Keratinocyte (primary cell): ENCODE measurements around the gene LY86. TPM values are rescaled to one million over a fixed set of nuclear protein-coding genes. Genes with fewer than 3 reads are reported as not detected.

ENCODE experiments used
- DNase-seq: peaks from one replicate; pipeline ENCODE4 v3.0.0-alpha.2; 2011; ENCODE audit warnings: low read depth, missing footprints, low spot score
- FAIRE-seq: peaks from 2 replicates; lab custom pipeline; 2011; peaks lifted over from hg19 to GRCh38; lab: Jason Lieb, UNC
- H2AFZ ChIP-seq: 2 replicates; pipeline ENCODE4 v1.6.0; 2012; ENCODE audit warnings: low read length, control low read depth, inconsistent platforms; ENCODE audit not compliant: control insufficient read depth
- H3K27ac ChIP-seq: 2 replicates; pipeline ENCODE4 v1.5.1; 2011; ENCODE audit warnings: low read length; ENCODE audit not compliant: control insufficient read depth, insufficient read depth
- H3K27me3 ChIP-seq: 3 replicates; pipeline ENCODE4 v1.6.0; 2011; ENCODE audit warnings: low read length; ENCODE audit not compliant: control insufficient read depth, insufficient read depth; ENCODE audit errors: extremely low read depth
- H3K36me3 ChIP-seq, 2 experiments: 2 replicates in 1 of 2; 3 replicates in 1 of 2; pipeline ENCODE4 v1.5.1; 2011; ENCODE audit warnings: low read length in 2 of 2, mild to moderate bottlenecking in 1 of 2; ENCODE audit not compliant: control insufficient read depth in 2 of 2, insufficient read depth in 2 of 2; ENCODE audit errors: extremely low read depth in 1 of 2
- H3K4me1 ChIP-seq: 3 replicates; pipeline ENCODE4 v1.5.1; 2011; ENCODE audit warnings: low read length; ENCODE audit not compliant: control insufficient read depth, insufficient read depth; ENCODE audit errors: extremely low read depth
- H3K4me2 ChIP-seq: 3 replicates; pipeline ENCODE4 v1.6.0; 2011; ENCODE audit warnings: low read depth, low read length; ENCODE audit not compliant: control insufficient read depth, insufficient read depth; ENCODE audit errors: extremely low read depth
- H3K4me3 ChIP-seq, 3 experiments: fragments of 200-600 bp in 1 of 3; sonication (generic) in 1 of 3; 2 replicates in 2 of 3; 3 replicates in 1 of 3; pipeline ENCODE4 v1.5.1; 2011 to 2016; ENCODE audit warnings: low read length in 3 of 3, mild to moderate bottlenecking in 3 of 3, control low read depth in 2 of 3, inconsistent platforms in 1 of 3, low read depth in 1 of 3, mixed read lengths in 1 of 3, mixed run types in 1 of 3, moderate library complexity in 1 of 3; ENCODE audit not compliant: control insufficient read depth in 2 of 3, insufficient read depth in 2 of 3; ENCODE audit errors: extremely low read depth in 1 of 3
- H3K79me2 ChIP-seq: 2 replicates; pipeline ENCODE4 v1.6.0; 2012; ENCODE audit warnings: low read length; ENCODE audit not compliant: control insufficient read depth, insufficient read depth
- H3K9ac ChIP-seq: 3 replicates; pipeline ENCODE4 v1.6.0; 2011; ENCODE audit warnings: low read length; ENCODE audit not compliant: control insufficient read depth, insufficient read depth; ENCODE audit errors: extremely low read depth
- H3K9me1 ChIP-seq: 3 replicates; pipeline ENCODE4 v1.6.0; 2011; ENCODE audit warnings: low read length; ENCODE audit not compliant: control insufficient read depth, insufficient read depth; ENCODE audit errors: extremely low read depth
- H3K9me3 ChIP-seq: 2 replicates; pipeline ENCODE4 v1.5.1; 2012; ENCODE audit warnings: low read depth, low read length; ENCODE audit not compliant: control insufficient read depth
- H4K20me1 ChIP-seq: 3 replicates; pipeline ENCODE4 v1.6.0; 2011; ENCODE audit warnings: low read length; ENCODE audit not compliant: control insufficient read depth, insufficient read depth; ENCODE audit errors: extremely low read depth
- CTCF ChIP-seq, 3 experiments: IDR thresholded peaks in 1 of 3; conservative IDR thresholded peaks in 1 of 3; optimal IDR thresholded peaks in 1 of 3; 2 replicates in 2 of 3; 3 replicates in 1 of 3; pipeline versions ENCODE3 to v1.5.1; 2011; ENCODE audit warnings: low read length in 3 of 3, mild to moderate bottlenecking in 3 of 3, moderate library complexity in 2 of 3, control low read depth in 1 of 3, inconsistent platforms in 1 of 3; ENCODE audit not compliant: insufficient read depth in 2 of 3; ENCODE audit errors: extremely low read depth in 1 of 3
- EZH2 ChIP-seq: IDR thresholded peaks from one replicate; pipeline ENCODE4 v1.6.1; 2012; ENCODE audit warnings: inconsistent platforms, mild to moderate bottlenecking, low read length, moderate library complexity
- dilution Hi-C: fragments of 300-500 bp; cut with MboI; formaldehyde crosslinking; loops from one replicate; pipeline ENCODE4 v1.7.0; 2020; ENCODE audit warnings: low sequenced_read_pairs; ENCODE audit not compliant: extremely low pct_ligation_motif_present
- polyA plus RNA-seq, 5 experiments: library from polyadenylated mRNA; depleted of rRNA in 3 of 5; stranded (reverse) in 3 of 5; stranded (forward) in 1 of 5; unstranded in 1 of 5; fragments of >200 nt; gene quantifications; 1 replicate in 1 of 5; 2 replicates in 3 of 5; 3 replicates in 1 of 5; pipeline versions ENCODE4 v1.2.1 to v1.2.3, GENCODE V29; 2011 to 2012; ENCODE audit warnings: missing spikeins in 2 of 5, low read depth in 1 of 5, low replicate concordance in 1 of 5

The LY86 gene
- polyA plus RNA-seq, 1 donor (not counting 4 experiments of a cell fraction or from before 2014, with no cell fraction given): not detected

- no peak overlapping the region for H3K4me2 ChIP-seq
- H3K4me1 ChIP-seq: peaks cover 31% of the 10 kb centered on the region
- DNase-seq (no peak), FAIRE-seq (no peak)
- H3K9ac ChIP-seq: no peak overlapping the region
- no peak overlapping the region for H2AFZ ChIP-seq
- no peaks in the 10 kb centered on the region for H3K9me3 ChIP-seq
- no peaks in the 10 kb centered on the region for H3K36me3 ChIP-seq
- no peaks in the 10 kb centered on the region for H3K79me2 ChIP-seq
- no peak overlapping the region for H3K4me3 ChIP-seq
- dilution Hi-C loops: no loop called here
- H4K20me1 ChIP-seq: no peaks in the 10 kb centered on the region
- TF ChIP-seq EZH2 (no peak), CTCF (optimal IDR thresholded peaks at IDR 0.05 in 1 of 3, IDR thresholded peaks at IDR 0.05 in 1 of 3, conservative IDR thresholded peaks at IDR 0.05 in 1 of 3; ENCODE audit: extremely low read depth in 1 of 3, insufficient read depth in 2 of 3, low read length in 3 of 3) (no peak)
- no peaks in the 10 kb centered on the region for H3K9me1 ChIP-seq
- H3K27ac ChIP-seq: no peak overlapping the region
- H3K27me3 ChIP-seq: no peaks in the 10 kb centered on the region
Observed at GRCh38 chr6:6679633-6680032, 91.1 kb downstream of the LY86 start.

GRCh38 chr6:6680526-6680925 is 92.0 kb downstream of the LY86 start:
- dilution Hi-C loops: no loop called here
- TF ChIP-seq EZH2: no peak
- no peak for TF ChIP-seq CTCF (optimal IDR thresholded peaks at IDR 0.05 in 1 of 3, IDR thresholded peaks at IDR 0.05 in 1 of 3, conservative IDR thresholded peaks at IDR 0.05 in 1 of 3; ENCODE audit: extremely low read depth in 1 of 3, insufficient read depth in 2 of 3, low read length in 3 of 3)
- DNase-seq: no peak

More at GRCh38 chr6:6680526-6680925, 92.0 kb downstream of the LY86 start:
- no peaks in the 10 kb centered on the region for H4K20me1 ChIP-seq
- H3K27me3 ChIP-seq: no peaks in the 10 kb centered on the region
- no peak overlapping the region for H3K27ac ChIP-seq
- H3K4me1 ChIP-seq: peaks cover 31% of the 10 kb centered on the region
- H3K9me3 ChIP-seq: no peaks in the 10 kb centered on the region
- no peaks in the 10 kb centered on the region for H3K36me3 ChIP-seq
- no peak overlapping the region for H3K9ac ChIP-seq
- H3K9me1 ChIP-seq: no peaks in the 10 kb centered on the region
- H2AFZ ChIP-seq: no peak overlapping the region
- H3K79me2 ChIP-seq: no peaks in the 10 kb centered on the region
- no peak for FAIRE-seq
- H3K4me3 ChIP-seq: no peak overlapping the region
- no peak overlapping the region for H3K4me2 ChIP-seq
